ENCODE results near the gene GAK.
A peak's percentile ranks its signal among the peaks of the same experiment; 100 is the strongest.

Gene GAK

DNA sequence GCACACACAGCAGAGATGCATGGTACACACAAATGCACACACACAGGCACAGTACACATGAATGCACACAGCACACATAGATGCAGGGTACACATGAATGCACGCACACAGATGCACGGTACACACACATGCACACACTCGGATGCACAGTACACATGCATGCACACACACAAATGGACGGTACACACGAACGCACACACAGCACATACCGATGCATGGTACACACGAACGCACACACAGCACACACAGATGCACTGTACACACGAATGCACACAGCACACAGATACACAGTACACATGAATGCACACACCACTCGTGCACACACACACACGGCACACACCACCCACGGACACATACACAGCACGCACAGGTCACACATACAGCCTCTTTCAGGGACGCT lies 62.3 kb downstream of the GAK start:
- in situ Hi-C loops (cut with HindIII; ENCODE audit: low pct_ligation_motif_present, low sequenced_read_pairs) = no loop called here
- peaks cover 52% of the 10 kb centered on the region for H3K36me3 ChIP-seq (replicated peaks)

DNA sequence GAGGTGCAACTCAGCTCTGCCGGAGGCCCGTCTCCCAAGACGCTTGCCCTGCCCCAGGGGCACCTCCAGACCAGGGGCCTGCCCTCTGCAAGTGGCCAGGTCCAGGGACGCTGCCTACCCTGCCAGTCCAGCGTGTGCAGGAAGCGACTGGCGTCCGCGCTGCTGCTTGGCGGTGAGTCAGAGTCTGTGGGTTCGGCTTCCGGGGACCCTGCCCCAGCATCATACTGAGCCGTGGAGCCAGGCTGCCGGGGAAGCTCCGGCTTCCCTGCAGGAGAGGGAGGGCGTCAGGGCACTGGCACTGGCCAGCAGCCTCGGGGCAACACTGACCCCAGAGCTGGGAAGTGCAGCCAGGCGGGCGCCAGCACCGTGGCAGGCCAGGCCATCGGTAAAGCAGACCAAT lies 63.7 kb downstream of the GAK start:
- no peak for TF ChIP-seq CTCF (IDR thresholded peaks at IDR 0.05; ENCODE audit: low read depth, low read length, missing control alignments)
- Histone ChIP-seq H3K36me3 (replicated peaks) (peaks cover 55% of the 10 kb centered on the region), H3K27me3 (replicated peaks) (no peaks in the 10 kb centered on the region), H3K4me3 (ENCODE audit: low read depth, low read length) (no peak overlapping the region), H3K27ac (no peak overlapping the region)
- in situ Hi-C loops (cut with HindIII; ENCODE audit: low pct_ligation_motif_present, low sequenced_read_pairs) = no loop called here
- no peak for DNase-seq

More for the DNA sequence above, 62.3 kb downstream of the GAK start:
- Histone ChIP-seq H3K27ac (no peak overlapping the region), H3K4me3 (ENCODE audit: low read depth, low read length) (no peak overlapping the region), H3K27me3 (replicated peaks) (no peaks in the 10 kb centered on the region)
- no peak for DNase-seq
- no peak for TF ChIP-seq CTCF (IDR thresholded peaks at IDR 0.05; ENCODE audit: low read depth, low read length, missing control alignments)

DNA sequence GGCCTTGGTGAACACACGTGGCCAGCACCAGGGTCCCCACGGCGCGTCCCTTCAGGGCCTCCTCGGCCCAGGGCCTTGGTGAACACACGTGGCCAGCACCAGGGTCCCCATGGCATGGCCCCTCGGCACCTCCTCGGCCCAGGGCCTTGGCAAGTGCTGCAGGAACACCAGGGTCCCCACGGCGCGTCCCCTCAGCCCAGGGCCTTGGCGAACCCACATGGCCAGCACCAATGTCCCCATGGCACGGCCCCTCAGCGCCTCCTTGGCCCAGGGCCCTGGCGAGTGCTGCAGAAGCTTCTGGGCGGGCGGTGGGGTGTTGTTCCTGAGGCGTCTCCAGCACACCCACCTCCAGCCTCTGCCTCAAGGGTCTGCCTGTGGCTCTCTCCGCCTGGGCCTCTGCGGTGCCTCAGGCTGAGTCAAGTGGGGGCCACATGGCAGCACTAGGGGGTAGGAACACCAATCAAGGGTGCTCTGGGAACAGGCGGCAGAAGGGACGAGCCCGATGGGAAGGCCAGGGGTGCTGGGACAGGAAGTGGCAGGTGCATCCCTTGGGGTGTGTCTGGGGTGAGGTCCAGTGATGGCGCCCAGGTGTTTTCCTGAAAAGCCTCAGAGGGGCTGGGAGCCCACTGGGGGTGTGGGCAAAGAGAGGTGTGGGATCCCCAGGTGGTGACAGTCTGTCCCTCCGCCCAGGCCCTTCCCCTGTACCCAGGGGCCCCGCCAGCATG lies 64.4 kb downstream of the GAK start:
- H3K27ac ChIP-seq = no peak overlapping the region
- H3K27me3 ChIP-seq (replicated peaks) = no peaks in the 10 kb centered on the region
- in situ Hi-C loops (cut with HindIII; ENCODE audit: low pct_ligation_motif_present, low sequenced_read_pairs) = no loop called here
- H3K4me3 ChIP-seq (ENCODE audit: low read depth, low read length) = no peak overlapping the region
- peaks cover 62% of the 10 kb centered on the region for H3K36me3 ChIP-seq (replicated peaks)
- TF ChIP-seq CTCF (IDR thresholded peaks at IDR 0.05; ENCODE audit: low read depth, low read length, missing control alignments) = no peak
- DNase-seq = no peak

DNA sequence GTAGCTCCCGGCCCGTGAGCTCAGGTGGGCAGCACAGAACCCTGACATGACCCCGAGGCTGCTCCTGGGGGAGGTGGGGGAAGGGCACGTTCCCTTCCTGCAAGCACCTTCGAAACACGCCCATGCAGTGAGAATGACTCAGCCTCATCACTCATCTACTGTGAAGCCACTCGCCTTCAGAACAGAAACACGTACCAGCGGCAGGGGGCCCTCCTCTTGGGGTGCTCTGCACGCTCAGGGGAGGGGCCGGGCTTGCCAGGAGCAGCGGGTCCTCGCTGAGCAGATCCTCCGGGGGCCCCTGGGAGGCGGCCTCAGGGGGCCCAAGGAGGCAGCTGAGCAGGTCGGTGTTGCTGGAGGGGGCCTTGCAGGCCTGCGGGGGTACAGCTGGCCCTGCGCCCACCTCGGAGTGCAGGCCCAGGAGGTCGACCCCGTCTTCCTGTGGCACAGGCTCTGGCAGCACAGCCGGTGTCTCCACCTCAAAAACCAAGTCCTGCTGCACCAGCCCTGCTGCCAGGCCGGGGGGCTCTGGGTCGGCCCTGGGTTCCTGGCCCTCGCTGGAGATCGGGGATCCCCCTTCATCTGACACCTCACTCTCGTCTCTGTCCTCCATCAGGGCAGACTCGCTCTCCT lies 65.2 kb downstream of the GAK start:
- no peak overlapping the region for H3K27ac ChIP-seq
- peak; percentile 8 for DNase-seq
- TF ChIP-seq CTCF (IDR thresholded peaks at IDR 0.05; ENCODE audit: low read depth, low read length, missing control alignments) = no peak

GRCh38 chr4:866068-866760 lies 65.9 kb downstream of the GAK start:
- Histone ChIP-seq H3K4me3 (ENCODE audit: low read depth, low read length) (no peak overlapping the region), H3K36me3 (replicated peaks) (peaks cover 62% of the 10 kb centered on the region)

More for the DNA sequence above, 65.2 kb downstream of the GAK start:
- in situ Hi-C loops (cut with HindIII; ENCODE audit: low pct_ligation_motif_present, low sequenced_read_pairs) = no loop called here
- Histone ChIP-seq H3K4me3 (ENCODE audit: low read depth, low read length) (no peak overlapping the region), H3K27me3 (replicated peaks) (no peaks in the 10 kb centered on the region), H3K36me3 (replicated peaks) (peaks cover 62% of the 10 kb centered on the region)

More at GRCh38 chr4:866068-866760, 65.9 kb downstream of the GAK start:
- in situ Hi-C loops (cut with HindIII; ENCODE audit: low pct_ligation_motif_present, low sequenced_read_pairs) = no loop called here
- Histone ChIP-seq H3K27me3 (replicated peaks) (no peaks in the 10 kb centered on the region), H3K27ac (no peak overlapping the region)
- no peak for DNase-seq
- TF ChIP-seq CTCF (IDR thresholded peaks at IDR 0.05; ENCODE audit: low read depth, low read length, missing control alignments) = no peak

Data from brain microvascular endothelial cell (primary cell).